ENCODE data around the gene SMOC1. TPM values are rescaled to one million over a fixed set of nuclear protein-coding genes. Genes with fewer than 3 reads are reported as not detected.

The SMOC1 gene
- total and polyA plus RNA-seq, 9 of the 15 experiments (the other 6 are each of a cell fraction or from before 2014, with no cell fraction given), result 0.04 TPM; not detected in 8

DNA sequence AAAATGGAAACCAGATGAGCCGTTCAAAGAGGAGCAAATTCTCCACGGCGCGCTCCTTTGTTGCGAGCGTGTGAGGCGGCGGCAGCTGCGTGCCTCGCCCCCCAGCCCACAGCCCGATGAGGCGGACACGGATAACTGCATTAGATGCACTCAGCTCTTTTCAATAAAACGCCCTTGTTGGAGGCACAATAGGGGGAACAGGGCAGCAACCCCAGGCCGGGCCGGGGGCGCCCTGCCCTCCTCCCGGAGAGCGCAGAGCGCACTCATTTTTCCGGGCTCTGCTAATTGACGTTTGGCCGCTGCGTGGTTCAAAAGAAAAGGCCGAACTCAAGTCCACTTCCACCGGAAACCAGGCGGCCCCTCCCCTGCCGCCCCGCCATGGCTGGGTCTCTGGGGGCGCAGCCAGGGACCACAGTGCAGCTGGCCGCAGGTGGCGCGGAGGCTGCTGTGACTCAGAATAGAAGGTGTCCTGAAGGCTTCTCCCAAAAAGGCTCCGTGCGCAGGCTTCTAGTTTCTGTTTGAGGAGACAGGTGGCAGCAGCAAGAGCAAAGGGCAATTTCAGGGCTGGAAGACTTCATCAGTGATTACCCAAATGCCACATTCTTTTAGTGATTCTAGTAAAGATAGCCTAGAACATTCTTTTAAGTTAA is 29.0 kb upstream of the SMOC1 start (continued):
- TF ChIP-seq POLR2G (IDR thresholded peaks at IDR 0.05; ENCODE audit: low read depth, low read length), result no peak
- TF ChIP-seq, protein P1, sequence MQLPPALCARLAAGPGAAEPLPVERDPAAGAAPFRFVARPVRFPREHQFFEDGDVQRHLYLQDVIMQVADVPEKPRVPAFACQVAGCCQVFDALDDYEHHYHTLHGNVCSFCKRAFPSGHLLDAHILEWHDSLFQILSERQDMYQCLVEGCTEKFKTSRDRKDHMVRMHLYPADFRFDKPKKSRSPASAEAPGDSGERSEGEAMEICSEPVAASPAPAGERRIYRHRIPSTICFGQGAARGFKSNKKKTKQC (CRISPR knock-in tag; IDR thresholded peaks at IDR 0.05), result no peak
- TF ChIP-seq ZNF311 (CRISPR knock-in tag; IDR thresholded peaks at IDR 0.05), result no peak
- no peak for TF ChIP-seq ZKSCAN3 (CRISPR knock-in tag; IDR thresholded peaks at IDR 0.05)

DNA sequence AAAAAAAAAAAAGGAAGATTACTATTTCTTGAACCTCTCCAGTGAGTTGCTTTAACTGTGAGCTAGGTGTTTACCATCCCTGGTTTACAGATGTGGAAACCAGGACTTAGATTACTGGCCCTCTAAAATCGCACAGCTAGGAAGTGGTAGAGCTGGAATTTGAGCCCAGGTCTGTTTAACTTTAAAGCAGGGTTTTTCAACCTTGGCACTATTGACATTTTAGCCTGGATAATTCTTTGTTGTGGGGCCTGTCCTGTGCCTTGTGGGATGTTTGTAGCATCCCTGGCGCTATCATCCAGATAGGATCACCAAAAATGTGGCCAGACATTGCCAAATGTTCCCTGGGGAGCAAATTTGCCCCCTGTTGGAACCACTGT is 28.5 kb upstream of the SMOC1 start:
- no peak overlapping the region for H3K4me2 ChIP-seq (ENCODE audit: insufficient read depth, low read length)
- H2AFZ ChIP-seq (ENCODE audit: low read depth, low read length), result no peak overlapping the region
- no peak for FAIRE-seq
- DNase-seq (ENCODE audit: extremely low read depth in 1 of 4, low spot score in 3 of 4), result no peak
- intact Hi-C loops (cut with micrococcal nuclease) (no loop called here), in situ Hi-C loops (cut with MboI) (no loop called here)
- H4K20me1 ChIP-seq (replicated peaks; ENCODE audit: control insufficient read depth, insufficient read depth, low read length), result no peaks in the 10 kb centered on the region
- 0% methylated on average over 2 of the region's 2 CpGs for WGBS (ENCODE audit: insufficient coverage, low coverage, missing lambda C conversion rate)
- H3K9me1 ChIP-seq (ENCODE audit: control insufficient read depth, insufficient read depth, low read length), result no peaks in the 10 kb centered on the region
- BruUV-seq (replicated peaks), result no TSS peak
- no peak overlapping the region for H3K9ac ChIP-seq (ENCODE audit: insufficient read depth in 1 of 2, low read depth in 2 of 2, low read length in 2 of 2)
- no peaks in the 10 kb centered on the region for H3K79me2 ChIP-seq (ENCODE audit: control insufficient read depth, insufficient read depth, low read length)
- H3K9me3 ChIP-seq (replicated peaks; ENCODE audit: control insufficient read depth, insufficient read depth, low read depth, low read length), result no peaks in the 10 kb centered on the region
- ChIA-PET POLR2A (no interaction called here), CTCF (ENCODE audit: low intra/inter-chr PET ratio) (interaction anchor here (0.7 kb wide), 1 partner anchor 278 kb away, joined by 3 read pairs; no protein-coding TSS in a partner anchor)
- no peak overlapping the region for H3K4me3 ChIP-seq
- H3K4me1 ChIP-seq (replicated peaks in 1 of 2; ENCODE audit: control insufficient read depth in 2 of 2, insufficient read depth in 2 of 2, low read length in 2 of 2), result no peaks in the 10 kb centered on the region
- peaks cover 2 to 5% of the 10 kb centered on the region in 2 experiments; a peak in 1 of 5 replicates for H3K27me3 ChIP-seq (ENCODE audit: control insufficient read depth in 2 of 2, insufficient read depth in 2 of 2, low read length in 2 of 2)
- H3K36me3 ChIP-seq (ENCODE audit: control insufficient read depth, insufficient read depth, low read length), result no peaks in the 10 kb centered on the region
- H3K27ac ChIP-seq (ENCODE audit: extremely low read depth, low read depth, low read length), result no peak overlapping the region
- ATAC-seq, result no peak
- TF ChIP-seq, protein P2, sequence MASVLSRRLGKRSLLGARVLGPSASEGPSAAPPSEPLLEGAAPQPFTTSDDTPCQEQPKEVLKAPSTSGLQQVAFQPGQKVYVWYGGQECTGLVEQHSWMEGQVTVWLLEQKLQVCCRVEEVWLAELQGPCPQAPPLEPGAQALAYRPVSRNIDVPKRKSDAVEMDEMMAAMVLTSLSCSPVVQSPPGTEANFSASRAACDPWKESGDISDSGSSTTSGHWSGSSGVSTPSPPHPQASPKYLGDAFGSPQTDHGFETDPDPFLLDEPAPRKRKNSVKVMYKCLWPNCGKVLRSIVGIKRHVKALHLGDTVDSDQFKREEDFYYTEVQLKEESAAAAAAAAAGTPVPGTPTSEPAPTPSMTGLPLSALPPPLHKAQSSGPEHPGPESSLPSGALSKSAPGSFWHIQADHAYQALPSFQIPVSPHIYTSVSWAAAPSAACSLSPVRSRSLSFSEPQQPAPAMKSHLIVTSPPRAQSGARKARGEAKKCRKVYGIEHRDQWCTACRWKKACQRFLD (CRISPR knock-in tag; IDR thresholded peaks at IDR 0.05), result no peak
- TF ChIP-seq MAZ (CRISPR knock-in tag; conservative IDR thresholded peaks at IDR 0.05 in 1 of 2, IDR thresholded peaks at IDR 0.05 in 1 of 2) (no peak), DDX20 (tag; IDR thresholded peaks at IDR 0.05; ENCODE audit: low read depth) (no peak), ZNF57 (CRISPR knock-in tag; IDR thresholded peaks at IDR 0.05) (no peak), GTF2E2 (tag; IDR thresholded peaks at IDR 0.05) (no peak)
- TF ChIP-seq, protein P3, sequence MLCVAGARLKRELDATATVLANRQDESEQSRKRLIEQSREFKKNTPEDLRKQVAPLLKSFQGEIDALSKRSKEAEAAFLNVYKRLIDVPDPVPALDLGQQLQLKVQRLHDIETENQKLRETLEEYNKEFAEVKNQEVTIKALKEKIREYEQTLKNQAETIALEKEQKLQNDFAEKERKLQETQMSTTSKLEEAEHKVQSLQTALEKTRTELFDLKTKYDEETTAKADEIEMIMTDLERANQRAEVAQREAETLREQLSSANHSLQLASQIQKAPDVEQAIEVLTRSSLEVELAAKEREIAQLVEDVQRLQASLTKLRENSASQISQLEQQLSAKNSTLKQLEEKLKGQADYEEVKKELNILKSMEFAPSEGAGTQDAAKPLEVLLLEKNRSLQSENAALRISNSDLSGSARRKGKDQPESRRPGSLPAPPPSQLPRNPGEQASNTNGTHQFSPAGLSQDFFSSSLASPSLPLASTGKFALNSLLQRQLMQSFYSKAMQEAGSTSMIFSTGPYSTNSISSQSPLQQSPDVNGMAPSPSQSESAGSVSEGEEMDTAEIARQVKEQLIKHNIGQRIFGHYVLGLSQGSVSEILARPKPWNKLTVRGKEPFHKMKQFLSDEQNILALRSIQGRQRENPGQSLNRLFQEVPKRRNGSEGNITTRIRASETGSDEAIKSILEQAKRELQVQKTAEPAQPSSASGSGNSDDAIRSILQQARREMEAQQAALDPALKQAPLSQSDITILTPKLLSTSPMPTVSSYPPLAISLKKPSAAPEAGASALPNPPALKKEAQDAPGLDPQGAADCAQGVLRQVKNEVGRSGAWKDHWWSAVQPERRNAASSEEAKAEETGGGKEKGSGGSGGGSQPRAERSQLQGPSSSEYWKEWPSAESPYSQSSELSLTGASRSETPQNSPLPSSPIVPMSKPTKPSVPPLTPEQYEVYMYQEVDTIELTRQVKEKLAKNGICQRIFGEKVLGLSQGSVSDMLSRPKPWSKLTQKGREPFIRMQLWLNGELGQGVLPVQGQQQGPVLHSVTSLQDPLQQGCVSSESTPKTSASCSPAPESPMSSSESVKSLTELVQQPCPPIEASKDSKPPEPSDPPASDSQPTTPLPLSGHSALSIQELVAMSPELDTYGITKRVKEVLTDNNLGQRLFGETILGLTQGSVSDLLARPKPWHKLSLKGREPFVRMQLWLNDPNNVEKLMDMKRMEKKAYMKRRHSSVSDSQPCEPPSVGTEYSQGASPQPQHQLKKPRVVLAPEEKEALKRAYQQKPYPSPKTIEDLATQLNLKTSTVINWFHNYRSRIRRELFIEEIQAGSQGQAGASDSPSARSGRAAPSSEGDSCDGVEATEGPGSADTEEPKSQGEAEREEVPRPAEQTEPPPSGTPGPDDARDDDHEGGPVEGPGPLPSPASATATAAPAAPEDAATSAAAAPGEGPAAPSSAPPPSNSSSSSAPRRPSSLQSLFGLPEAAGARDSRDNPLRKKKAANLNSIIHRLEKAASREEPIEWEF (CRISPR knock-in tag; IDR thresholded peaks at IDR 0.05), result no peak
- TF ChIP-seq, protein P4, sequence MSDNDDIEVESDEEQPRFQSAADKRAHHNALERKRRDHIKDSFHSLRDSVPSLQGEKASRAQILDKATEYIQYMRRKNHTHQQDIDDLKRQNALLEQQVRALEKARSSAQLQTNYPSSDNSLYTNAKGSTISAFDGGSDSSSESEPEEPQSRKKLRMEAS (CRISPR knock-in tag; IDR thresholded peaks at IDR 0.05), result no peak
- TF ChIP-seq, protein P5, sequence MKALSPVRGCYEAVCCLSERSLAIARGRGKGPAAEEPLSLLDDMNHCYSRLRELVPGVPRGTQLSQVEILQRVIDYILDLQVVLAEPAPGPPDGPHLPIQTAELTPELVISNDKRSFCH (CRISPR knock-in tag; IDR thresholded peaks at IDR 0.05), result no peak
- TF ChIP-seq, protein P5 (tag; IDR thresholded peaks at IDR 0.05), result no peak
